Retinal pigment epithelial cell (primary cell): ENCODE data around the gene WWOX.
A peak's percentile ranks its signal among the peaks of the same experiment; 100 is the strongest.

Experiments
- DNase-seq: peaks from one replicate; pipeline ENCODE4 v3.0.0-alpha.2; 2010; ENCODE audit warnings: low read depth
- H3K4me3 ChIP-seq: 2 replicates; pipeline ENCODE4 v1.5.1; 2011; ENCODE audit warnings: mild to moderate bottlenecking, low read length, control low read depth, moderate library complexity
- CTCF ChIP-seq: conservative IDR thresholded peaks from 2 replicates; pipeline ENCODE4 v1.5.1; 2011; ENCODE audit warnings: low read depth, low read length, control low read depth, inconsistent platforms

Gene WWOX

GRCh38 chr16:78677181-78677731 is 577.8 kb downstream of the WWOX start:
- H3K4me3 ChIP-seq: no peak overlapping the region
- TF ChIP-seq CTCF: no peak
- no peak for DNase-seq

- no peak overlapping the region for H3K4me3 ChIP-seq
- no peak for DNase-seq
- no peak for TF ChIP-seq CTCF
Measured at GRCh38 chr16:78679546-78679945, 580.1 kb downstream of the WWOX start.

GRCh38 chr16:78681743-78682142 is 582.3 kb downstream of the WWOX start:
- no peak for TF ChIP-seq CTCF

GRCh38 chr16:78684030-78684611 is 584.7 kb downstream of the WWOX start:
- no peak overlapping the region for H3K4me3 ChIP-seq
- TF ChIP-seq CTCF: no peak
- peak; percentile 69 for DNase-seq

More at GRCh38 chr16:78681743-78682142, 582.3 kb downstream of the WWOX start:
- no peak for DNase-seq
- no peak overlapping the region for H3K4me3 ChIP-seq

- no peak for TF ChIP-seq CTCF
- no peak for DNase-seq
- no peak overlapping the region for H3K4me3 ChIP-seq
Measured at GRCh38 chr16:78684655-78685375, 585.4 kb downstream of the WWOX start.

GRCh38 chr16:78686601-78687000 is 587.1 kb downstream of the WWOX start:
- H3K4me3 ChIP-seq: no peak overlapping the region
- no peak for TF ChIP-seq CTCF
- DNase-seq: no peak

GRCh38 chr16:78689028-78689427 is 589.6 kb downstream of the WWOX start:
- TF ChIP-seq CTCF: no peak
- H3K4me3 ChIP-seq: no peak overlapping the region
- DNase-seq: no peak
